Fibroblast of skin of right biceps (primary cell): ENCODE data around the gene GPC3.
A peak's percentile ranks its signal among the peaks of the same experiment; 100 is the strongest.
"Not testable (repeated sequence)": the region's sequence is repeated elsewhere in the genome, so short reads cannot be mapped to it uniquely, and the experiment has no call there.

Source experiments
- DNase-seq: peaks from one replicate; pipeline ENCODE4 v3.0.0-alpha.2; 2013

Gene GPC3

DNA sequence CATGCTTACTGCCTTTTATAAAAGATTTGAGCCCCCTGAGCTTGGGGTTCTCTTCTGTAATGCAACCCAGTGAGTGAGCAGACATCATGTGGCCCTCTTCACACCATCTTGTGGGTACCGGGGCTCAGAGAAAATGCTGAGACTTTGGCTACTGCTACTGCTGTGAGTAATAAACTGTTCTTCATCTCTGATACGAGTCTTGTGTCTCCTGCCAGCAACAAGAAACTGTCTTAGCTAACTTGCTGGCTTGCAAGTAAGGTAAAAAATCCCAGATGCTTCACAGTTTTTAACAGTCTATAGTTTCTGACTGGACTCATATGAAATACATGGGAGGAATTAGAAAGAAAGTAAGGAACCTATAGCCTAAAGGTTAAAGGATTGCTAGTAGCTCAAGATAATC, 148.3 kb downstream of the GPC3 start:
- no peak for DNase-seq

DNA sequence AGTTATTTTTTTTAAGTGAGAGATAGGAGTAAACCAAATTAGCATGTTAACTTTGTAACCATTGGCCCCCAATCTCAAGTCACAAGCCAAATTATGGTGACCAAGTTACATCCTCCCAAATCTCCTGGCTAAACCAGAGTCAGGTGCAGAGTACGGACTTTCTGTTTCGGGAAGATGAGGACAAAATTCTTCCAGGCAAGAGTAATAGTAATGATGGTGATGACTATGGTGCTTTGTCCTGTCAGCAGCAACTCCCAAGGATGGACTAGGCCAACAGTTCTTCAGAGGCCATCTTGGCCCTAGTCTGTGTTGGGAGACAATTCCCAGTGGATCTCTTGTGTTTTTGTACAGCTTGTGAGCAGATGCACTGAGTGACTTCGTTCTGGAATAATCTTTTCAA, 148.8 kb downstream of the GPC3 start:
- no peak for DNase-seq

DNA sequence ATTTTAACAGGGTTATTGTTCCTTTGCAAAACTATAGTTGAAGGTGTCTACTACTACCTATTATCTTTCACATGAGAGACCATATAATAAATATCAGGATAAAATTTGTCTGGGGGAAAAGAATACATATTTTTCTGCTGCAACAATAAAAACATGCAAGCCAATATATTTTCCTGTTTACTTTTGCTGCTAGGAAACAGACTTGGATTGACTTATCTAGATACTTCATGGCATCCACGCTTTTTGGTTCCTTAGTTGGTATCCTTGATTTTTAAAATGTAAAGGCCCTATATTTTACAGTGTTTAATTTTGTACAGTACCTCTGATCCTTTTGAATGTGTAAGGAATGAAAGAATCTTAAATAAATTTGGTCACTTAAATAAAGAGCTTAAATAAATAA, 150.6 kb downstream of the GPC3 start:
- no peak for DNase-seq

DNA sequence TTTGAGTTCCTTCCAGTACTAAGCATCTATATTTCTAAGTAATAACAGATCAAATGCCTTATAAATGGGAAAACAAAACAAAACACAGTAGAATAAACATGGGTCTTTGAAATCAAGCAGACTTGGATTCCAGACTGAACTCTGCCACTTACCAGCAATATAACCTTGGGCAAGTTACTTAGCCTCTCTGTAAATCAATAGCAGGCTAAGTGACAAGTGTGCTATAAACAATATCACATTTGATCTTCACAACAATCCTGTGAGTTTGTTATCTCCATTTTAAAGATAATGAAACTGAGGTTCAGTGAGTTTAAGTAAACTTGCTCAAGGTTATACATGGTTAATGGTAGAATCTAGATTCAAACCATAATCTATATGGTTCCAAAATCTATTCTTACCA, 165.8 kb downstream of the GPC3 start:
- DNase-seq, result no peak

DNA sequence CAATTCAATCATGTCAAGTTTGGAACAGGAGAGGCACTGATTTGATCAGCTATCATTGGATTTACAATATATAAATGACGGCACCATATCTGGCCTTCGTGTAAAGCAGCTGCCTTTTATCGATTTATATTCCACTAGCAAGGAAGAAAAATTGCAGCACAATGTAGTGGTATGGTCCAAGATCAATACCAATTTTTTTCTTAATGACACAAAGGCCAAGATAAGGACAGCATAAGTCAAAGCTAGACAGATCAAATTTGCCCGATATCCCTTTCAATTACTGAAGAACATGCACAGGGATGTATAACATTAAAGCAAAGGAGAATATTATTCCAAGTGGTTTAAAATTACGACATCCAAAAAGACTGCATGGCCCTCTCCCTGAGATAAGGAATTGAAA, 167.4 kb downstream of the GPC3 start:
- DNase-seq, result no peak

DNA sequence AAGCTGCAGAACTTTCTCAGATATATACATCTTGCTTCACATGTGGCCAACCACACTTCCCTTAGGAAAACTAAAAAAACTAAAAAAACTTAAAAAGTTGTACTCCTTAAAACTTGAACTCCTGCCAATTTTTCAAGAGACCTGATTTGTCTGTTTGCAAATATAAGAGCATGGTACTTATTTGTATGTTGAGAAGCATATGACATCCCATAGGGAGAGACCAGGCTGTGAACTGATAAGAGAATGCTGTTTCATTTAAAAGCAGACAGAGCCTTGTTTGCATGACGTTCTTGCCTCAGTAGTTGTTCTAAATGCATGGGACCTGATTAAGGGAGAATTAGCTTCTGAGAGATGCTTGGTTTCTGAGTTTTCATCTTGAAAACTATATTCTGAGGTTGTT, 169.9 kb downstream of the GPC3 start:
- DNase-seq, result no peak

DNA sequence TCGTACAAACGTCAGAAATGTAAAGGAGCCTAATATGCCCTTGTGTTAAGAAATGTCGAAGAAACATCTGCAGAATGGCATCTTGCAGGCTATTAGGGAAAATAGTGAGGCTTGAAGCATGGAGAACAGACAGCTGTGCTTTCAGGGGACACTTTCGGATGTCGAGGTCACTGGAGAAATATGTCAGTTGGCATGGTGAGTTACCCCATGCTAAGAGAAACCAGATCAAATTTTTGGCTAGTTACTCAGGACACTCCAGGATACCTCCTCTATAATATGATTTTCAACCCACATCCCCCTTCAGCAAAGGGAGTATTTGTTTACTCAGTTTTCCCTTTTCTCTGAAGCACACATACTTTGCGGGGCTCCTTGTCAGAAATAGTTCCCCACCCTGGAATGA, 171.4 kb downstream of the GPC3 start:
- peak; percentile 43 for DNase-seq

DNA sequence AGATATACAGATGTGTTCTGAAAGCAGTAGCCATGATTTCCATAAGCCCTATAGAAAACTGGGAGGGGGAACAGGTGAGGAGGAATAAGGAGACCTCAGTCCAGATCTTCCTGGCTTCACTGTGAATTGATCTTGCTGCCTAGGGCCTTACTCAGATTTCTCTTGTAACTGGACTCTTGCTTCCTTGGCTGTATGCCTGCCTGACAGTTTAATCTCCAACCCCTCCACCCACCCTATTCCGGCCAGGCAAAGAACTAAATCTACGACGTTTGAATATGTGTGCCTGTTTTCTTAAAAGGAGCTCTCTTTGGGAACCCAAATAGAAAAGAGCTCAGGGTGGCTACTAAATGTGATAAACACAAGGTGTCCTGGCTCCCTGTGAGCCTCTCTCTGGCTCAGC, 173.0 kb downstream of the GPC3 start:
- no peak for DNase-seq

DNA sequence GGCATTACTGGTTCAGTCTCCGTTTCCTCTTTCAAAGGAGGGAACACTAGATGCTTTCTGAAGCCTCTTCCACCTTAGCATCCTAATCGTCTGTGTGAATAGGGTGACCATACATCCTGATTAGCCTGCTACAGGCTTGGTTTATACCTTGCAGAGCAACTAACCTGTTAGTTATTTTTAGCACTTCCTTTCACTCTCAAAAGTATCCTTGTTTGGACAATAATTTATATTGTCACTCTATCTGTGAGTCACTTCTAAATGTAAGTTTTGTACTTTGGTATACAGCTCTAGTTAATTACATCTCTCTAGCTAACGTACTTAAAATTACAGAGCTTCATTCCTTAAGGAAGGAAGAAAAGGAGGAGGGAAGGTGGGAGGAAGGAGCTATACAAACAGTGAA, 174.5 kb downstream of the GPC3 start:
- no peak for DNase-seq

DNA sequence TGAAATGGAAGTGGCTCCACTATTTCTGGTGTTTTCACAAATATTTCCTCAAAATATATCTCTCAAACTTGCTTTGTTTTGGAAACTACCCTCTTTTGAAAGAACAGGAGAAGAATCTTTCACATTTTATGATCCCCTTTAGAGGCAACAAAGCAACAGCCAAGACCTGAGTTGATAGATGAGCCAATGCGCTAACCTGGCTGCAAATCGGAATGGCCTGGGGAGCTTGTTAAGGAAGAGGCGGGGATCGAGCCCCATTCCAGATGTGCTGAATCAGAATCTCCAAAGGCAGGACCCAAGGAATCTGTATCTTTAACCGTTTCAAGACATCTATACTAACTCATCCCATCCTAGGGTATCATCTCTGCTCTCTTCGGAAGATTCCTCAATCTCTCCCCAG, 181.3 kb downstream of the GPC3 start:
- DNase-seq, result no peak

DNA sequence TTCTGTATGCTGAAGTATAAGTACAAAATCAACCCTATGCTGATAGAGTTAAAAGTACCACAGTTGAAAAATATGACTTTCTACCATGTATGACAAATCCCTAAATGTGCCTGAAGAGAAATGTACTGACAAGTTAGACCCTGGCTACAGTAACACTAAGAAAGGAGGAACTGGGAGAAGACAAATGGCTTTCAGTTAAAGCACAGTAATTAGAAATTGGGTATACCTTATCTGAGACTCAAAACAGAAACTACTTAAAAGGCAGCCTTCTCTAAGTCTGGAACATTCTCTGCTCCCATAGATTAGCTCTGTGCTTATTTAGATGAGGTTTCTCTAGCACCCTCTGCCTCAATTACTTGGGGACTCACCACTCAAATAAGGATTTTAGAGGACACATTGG, 189.1 kb downstream of the GPC3 start:
- no peak for DNase-seq

DNA sequence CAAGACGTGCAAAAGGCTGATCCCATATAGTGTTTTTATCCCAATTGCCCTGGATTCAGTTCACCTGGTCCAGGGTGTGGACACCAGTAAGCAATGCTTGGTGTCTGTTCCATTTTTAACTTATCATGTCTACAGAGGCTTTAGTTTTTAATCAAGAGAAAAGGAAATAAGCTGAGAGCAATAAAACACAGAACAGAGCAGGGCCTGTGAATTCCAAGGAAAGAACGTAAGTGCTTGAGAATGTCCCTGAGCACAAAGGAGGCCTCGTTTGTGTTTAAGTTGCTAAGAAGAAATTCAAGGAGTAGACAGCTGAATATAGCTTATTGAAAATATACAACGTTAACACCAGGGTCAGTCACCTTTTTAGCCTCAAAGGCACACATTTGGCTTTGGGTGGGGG, 191.3 kb downstream of the GPC3 start:
- DNase-seq, result peak; percentile 4

DNA sequence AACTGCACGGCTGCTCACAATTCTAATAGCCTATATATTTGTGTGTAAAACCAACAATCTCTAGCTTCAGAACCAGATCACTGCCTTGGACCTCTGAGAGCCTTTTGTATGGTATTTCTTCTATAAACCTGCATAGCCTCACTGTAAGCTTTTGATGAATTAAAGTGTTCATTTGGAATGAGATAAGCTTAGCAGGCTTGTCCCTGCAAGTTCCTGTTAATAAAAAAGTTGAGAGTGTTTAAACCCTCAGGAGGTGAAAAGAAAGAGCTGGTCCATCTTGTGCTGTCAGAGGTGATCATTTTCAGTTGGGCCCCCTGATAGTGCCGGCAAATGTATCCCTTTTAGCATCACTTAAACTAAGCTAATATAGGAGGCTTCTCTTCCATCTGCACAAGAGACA, 191.8 kb downstream of the GPC3 start:
- DNase-seq, result no peak

DNA sequence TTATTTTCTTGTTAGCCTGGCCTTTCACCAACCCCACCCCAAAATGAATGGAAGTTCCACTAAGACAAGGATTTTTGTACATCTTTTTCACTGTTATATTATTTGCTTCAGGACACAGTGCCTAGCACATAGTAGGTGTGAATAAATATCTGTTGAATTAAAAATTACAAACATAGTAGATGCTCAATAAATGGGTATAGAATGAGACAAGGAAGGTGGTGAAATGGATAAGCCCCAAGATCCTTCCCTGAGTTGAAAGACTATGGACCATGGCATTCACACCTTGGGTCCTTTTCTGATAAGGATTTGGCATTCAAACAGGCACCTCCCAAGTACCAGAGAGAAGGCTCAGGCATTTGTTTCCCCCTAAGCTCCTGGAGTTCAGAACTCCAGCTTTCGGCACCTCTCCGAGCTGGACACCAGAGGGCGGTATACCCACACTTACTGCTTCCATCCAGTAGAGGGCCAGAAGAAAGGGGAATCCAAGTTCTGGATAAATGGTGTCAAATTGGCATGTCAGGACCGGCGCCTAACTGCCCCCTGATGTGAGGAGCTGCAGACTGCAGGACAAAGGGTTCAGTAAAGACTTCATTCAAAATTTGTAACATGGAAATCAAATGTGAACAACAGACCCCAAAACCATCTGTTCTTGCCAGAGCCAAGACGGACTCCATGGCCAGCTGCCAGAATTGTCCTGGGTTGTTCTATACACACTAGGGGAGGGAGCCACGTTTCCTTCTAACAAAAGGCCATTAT, 193.0 kb downstream of the GPC3 start:
- peak; percentile 65 for DNase-seq

DNA sequence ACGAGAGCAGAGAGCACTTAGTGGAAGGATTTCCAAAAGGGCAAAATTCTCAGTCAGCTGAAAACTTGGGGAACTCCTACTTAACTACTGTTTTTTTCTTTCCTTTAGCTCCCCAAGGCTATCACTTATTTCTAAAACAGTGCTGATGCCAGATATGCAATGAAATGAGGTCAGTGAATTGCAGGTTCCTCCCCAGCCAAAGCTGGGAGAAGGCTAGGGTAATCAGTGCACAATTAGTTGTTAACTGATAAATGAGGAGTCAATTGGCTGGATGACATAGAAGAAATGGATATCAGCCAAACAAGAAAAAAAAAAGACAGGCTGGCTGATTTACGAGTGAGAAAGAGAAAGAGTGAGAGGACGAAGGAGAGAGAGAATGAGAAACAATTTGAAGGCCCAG, 195.6 kb downstream of the GPC3 start:
- DNase-seq, result no peak

DNA sequence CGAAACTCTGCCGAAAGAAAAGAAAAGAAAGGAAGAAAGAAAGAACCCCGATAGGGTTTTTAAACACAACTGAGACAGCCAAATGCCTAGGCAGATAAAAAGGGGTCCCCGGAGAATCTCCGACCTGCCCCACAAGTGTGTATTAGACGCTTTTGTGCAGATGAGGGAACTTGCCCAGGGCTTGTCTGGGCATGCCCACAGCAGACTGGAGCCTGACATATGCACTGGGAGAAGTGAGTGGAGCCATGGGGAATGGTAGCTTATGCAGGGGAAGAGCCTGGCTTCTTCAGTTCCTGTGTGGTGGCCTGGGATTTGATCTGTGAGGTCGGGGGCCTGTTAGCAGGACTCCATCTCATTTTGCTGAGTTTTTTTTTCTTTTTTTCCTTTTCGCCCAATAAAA, 199.0 kb downstream of the GPC3 start:
- no peak for DNase-seq

DNA sequence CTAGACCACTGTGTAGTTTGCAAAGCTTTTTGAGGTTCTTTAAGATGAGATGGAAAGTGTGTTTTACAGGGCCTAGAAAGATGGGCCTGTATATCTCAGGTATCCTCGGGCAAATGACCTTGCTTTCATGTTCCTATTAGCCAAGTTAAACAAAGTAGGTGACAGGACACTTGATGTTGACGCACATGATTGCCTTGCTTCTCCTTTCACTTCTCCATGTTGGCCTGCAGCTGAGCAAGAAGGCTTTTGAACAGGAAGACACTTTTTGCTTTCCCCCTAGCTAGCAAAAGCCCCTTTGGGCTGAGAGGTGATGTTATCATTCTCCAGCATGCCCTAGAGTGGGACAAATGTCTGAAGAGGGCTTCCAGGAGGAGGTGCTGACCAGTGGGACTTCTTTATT, 202.1 kb downstream of the GPC3 start:
- no peak for DNase-seq

DNA sequence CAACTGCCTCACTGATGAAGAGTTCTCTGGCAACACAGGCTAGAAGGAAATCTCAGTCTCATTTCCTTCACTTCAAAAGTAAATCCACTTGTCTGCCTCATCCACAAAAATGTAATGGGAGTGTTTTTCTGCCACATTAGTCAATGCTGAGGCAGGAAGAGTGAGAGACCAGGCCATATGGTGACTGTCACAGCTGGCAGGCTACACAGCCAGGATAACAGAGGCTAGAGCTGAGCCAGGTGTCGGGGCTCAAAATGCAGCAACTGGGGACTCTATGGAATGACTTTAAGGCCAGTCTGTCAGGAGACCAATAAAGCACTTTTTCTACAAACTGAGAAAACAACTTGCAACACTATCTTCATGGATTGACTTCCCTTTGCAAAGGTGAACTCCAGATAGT, 204.2 kb downstream of the GPC3 start:
- no peak for DNase-seq

DNA sequence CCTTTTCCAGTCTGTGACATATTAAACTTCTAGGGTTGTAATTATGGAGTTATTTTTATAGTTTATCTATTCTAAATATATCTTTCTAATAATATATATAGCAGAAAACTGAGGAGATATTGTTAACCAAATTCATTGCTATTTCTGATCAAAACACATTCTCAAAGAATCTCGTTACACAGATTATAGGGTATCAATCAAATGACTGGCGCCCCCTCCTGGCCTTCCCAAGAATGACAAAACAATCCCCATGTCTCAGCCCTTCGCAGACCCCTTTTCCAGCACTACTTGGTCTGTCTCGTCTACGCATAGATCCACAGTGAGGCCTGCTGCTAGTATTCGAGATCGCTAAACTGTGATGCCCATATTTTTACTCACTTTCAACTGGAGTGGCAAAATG, 209.3 kb downstream of the GPC3 start:
- DNase-seq, result no peak

DNA sequence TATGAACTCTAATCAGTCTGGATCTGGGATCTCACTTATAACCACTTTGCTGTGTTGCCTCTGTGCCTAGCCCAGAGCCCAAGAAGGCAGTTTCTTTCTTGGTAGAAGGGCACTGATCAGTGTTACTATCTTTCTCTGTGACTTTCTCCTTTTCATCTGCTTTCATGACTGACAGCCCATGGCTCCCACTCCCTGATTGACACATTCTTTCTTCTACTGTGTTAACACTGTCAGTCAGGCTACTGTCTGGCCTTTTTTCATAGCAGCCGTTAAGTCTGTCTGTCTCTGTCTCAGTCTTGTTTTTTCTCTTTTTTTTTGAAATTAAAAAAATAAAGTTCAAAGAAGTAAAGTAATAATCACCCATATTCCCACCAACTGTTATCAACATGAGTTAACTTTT, 210.6 kb downstream of the GPC3 start:
- no peak for DNase-seq

DNA sequence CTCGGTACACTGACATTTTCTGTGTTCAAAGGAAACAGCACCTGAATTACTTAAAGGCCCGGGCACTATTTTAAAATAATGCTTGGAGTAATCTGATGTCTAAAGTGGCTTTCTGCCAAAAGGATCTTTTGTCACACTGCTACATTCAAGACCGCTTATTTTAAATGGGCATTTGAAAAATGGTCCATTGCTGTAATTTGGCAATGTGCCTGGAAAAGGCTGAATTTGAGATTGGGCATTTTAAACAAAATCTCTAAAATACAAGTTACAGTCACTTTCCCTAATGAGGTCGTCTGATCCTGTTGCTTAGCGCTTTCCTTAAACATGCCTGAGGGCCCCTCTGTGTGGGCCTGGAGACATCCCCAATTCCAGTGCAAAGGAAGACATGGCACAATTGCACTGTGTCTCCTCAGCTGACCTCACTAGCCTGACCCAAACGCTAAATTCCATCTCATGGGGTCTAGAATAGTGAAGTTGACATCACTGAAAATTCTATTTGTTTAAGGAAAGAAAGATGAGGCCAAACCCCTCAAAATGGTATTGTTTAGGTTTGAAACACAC, 214.2 kb downstream of the GPC3 start:
- DNase-seq, result no peak

DNA sequence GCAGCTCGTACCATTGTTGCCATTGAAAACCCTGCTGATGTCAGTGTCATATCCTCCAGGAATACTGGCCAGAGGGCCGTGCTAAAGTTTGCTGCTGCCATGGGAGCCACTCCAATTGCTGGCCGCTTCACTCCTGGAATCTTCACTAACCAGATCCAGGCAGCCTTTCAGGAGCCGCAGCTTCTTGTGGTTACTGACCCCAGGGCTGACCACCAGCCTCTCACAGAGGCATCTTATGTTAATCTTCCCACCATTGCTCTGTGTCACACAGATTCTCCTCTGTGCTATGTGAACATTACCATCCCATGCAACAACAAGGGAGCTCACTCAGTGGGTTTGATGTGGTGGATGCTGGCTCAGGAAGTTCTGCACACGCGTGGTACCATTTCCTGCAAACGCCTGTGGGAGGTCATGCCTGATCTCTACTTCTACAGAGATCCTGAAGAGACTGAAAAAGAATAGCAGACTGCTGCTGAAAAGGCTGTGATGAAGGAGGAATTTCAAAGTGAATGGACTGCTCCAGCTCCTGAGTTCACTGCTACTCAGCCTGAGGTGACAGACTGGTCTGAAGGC, 222.3 kb downstream of the GPC3 start:
- DNase-seq, result not testable (repeated sequence)

DNA sequence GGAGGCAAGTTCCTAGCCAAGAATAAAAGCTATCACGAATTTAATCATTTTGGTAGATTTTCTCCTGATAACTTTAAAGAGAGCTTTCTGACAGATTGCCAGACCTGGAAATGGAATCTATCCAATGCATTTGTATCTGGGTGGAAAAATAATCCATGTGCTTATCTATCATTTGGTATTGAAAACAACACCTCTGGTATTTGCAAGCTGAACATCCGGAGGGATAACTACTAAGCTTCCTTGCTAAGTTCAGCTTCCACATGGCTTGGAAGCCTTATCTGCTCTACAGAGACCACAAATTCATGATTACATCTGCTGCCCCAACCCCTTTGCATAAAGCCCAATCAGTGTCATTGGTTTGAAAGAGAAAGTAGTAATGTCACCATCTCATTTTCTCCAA, 230.7 kb downstream of the GPC3 start:
- no peak for DNase-seq

DNA sequence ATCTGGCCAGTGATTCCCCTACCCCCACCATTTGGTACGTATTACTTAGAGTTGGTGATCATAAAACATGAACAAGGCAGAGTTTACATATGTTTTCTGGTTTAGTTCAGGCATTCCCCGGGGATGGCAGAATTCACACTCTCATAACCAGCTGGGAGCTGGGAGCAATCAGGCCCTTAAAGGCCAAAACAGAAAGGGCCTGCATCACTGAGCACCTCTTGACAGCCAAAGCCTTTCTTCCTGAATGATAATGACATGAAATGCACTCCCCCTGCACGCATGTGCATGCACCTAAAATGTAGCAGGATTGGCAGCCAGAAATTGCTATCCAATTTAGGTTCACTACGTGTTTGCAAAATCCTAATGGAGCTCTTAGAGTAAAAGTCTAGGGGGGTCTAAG, 235.4 kb downstream of the GPC3 start:
- DNase-seq, result no peak

DNA sequence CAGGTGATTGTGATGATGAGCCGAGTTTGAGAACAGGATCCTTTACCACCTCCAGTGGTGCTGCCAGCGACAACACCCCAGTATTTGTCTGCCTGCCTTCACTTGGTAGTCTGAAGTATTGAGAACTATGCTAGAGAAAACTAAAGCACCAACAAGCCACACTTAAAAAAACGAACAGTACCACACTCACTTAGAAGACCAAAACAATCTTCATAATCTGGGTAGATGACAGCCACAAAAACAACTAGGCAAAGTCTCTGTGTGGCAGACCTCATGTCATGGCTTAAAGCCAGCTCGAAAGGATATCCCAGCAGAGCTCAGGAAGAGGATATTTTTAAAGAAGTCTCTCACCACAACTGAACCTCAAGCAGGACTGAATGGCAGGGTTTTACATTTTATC, 236.0 kb downstream of the GPC3 start:
- peak; percentile 0 for DNase-seq
